K562 (cell line): ENCODE data around the gene BNIP1. TPM values are rescaled to one million over a fixed set of nuclear protein-coding genes. Genes with fewer than 3 reads are reported as not detected.

Experiments
- FOXA1 ChIP-seq: fragments of 450-650 bp; IDR thresholded peaks from 2 replicates; pipeline ENCODE4 v1.6.1; 2016; ENCODE audit warnings: mild to moderate bottlenecking, borderline replicate concordance
- ILF3 ChIP-seq: fragments of 450-650 bp; IDR thresholded peaks from 2 replicates; pipeline ENCODE4 v1.6.1; 2018; ENCODE audit warnings: antibody characterized with exemption, mild to moderate bottlenecking, moderate library complexity, borderline replicate concordance
- IRF2 ChIP-seq: sonication (generic); formaldehyde crosslinking; IDR thresholded peaks from 2 replicates; pipeline ENCODE4 v1.8.1; 2022; ENCODE audit warnings: mild to moderate bottlenecking, missing genetic modification reagents
- NR4A1 ChIP-seq, 2 experiments: fragments of 250-450 bp in 1 of 2; fragments of 450-650 bp in 1 of 2; sonication (Bioruptor Pico) in 1 of 2; IDR thresholded peaks; 2 replicates each; pipeline versions ENCODE4 v1.4.0 to v1.6.1; 2016 to 2020; ENCODE audit warnings: mild to moderate bottlenecking in 2 of 2, missing compliant biosample characterization in 1 of 2, missing genetic modification characterization in 1 of 2, moderate library complexity in 1 of 2
- RBM25 ChIP-seq: fragments of 200-400 bp; formaldehyde crosslinking; IDR thresholded peaks from 2 replicates; pipeline ENCODE4 v1.6.1; 2018; ENCODE audit warnings: low read length, low read depth, moderate library complexity; ENCODE audit not compliant: severe bottlenecking
- TAL1 ChIP-seq: fragments of 450-650 bp; IDR thresholded peaks from 2 replicates; pipeline ENCODE4 v1.6.1; 2016; ENCODE audit warnings: mild to moderate bottlenecking
- ZBTB8A ChIP-seq: fragments of 450-650 bp; IDR thresholded peaks from 2 replicates; pipeline ENCODE4 v1.6.1; 2018; ENCODE audit warnings: mild to moderate bottlenecking, moderate library complexity; ENCODE audit not compliant: partially characterized antibody
- ZFPM2 ChIP-seq: fragments of 250-450 bp; sonication (Bioruptor Pico); IDR thresholded peaks from 2 replicates; pipeline ENCODE4 v1.5.1; 2022; ENCODE audit warnings: mild to moderate bottlenecking
- ZNF551 ChIP-seq: fragments of 250-450 bp; sonication (Bioruptor Pico); IDR thresholded peaks from 2 replicates; pipeline ENCODE4 v1.5.0; 2021; ENCODE audit warnings: mild to moderate bottlenecking, moderate library complexity
- polyA plus RNA-seq, 8 experiments: library from polyadenylated mRNA; depleted of rRNA in 4 of 8; stranded (reverse) in 5 of 8; unstranded in 3 of 8; fragments of >200 nt; fragmentation: Nextera tagmentation in 2 of 8; fragmentation: Illumina TruSeq in 1 of 8; extraction: Ambion mirVana in 2 of 8; extraction: Trizol in 1 of 8; gene quantifications; 2 replicates each; pipeline versions ENCODE4 v1.2.1 to v1.2.3, GENCODE V29; 2011 to 2014; ENCODE audit warnings: inconsistent platforms in 1 of 8, missing spikeins in 1 of 8
- total RNA-seq, 7 experiments: library from RNA; depleted of rRNA in 6 of 7; stranded (reverse); fragments of >200 nt in 6 of 7; fragmentation: Illumina TruSeq in 2 of 7; extraction: Trizol in 2 of 7; gene quantifications; 2 replicates each; pipeline versions ENCODE4 v1.2.1 to v1.2.3, GENCODE V29; 2011 to 2021; ENCODE audit warnings: low replicate concordance in 1 of 7
- TF ChIP-seq, protein P1 (sequence below): fragments of 450-650 bp; IDR thresholded peaks from 2 replicates; pipeline ENCODE4 v1.6.1; 2018; ENCODE audit not compliant: partially characterized antibody
- TF ChIP-seq, protein P2 (sequence below): fragments of 450-650 bp; formaldehyde crosslinking; IDR thresholded peaks from 2 replicates; pipeline ENCODE4 v1.4.0; 2020; ENCODE audit warnings: mild to moderate bottlenecking, moderate library complexity
- TF ChIP-seq, protein P3 (sequence below): fragments of 250-450 bp; sonication (Bioruptor Pico); IDR thresholded peaks from 2 replicates; pipeline ENCODE4 v1.8.0; 2021; ENCODE audit warnings: borderline replicate concordance, mild to moderate bottlenecking, moderate library complexity; ENCODE audit not compliant: poor library complexity, severe bottlenecking
- TF ChIP-seq, protein P4 (sequence below): sonication (generic); formaldehyde crosslinking; IDR thresholded peaks from 2 replicates; pipeline ENCODE4 v1.8.1; 2022; ENCODE audit warnings: missing genetic modification reagents
- TF ChIP-seq, protein P5 (sequence below): fragments of 250-450 bp; sonication (Bioruptor Pico); IDR thresholded peaks from 2 replicates; pipeline ENCODE4 v1.4.0; 2020; ENCODE audit warnings: mild to moderate bottlenecking, moderate library complexity
- TF ChIP-seq, protein P6 (sequence below): fragments of 250-450 bp; sonication (Bioruptor Pico); IDR thresholded peaks from 2 replicates; pipeline ENCODE4 v1.8.0; 2022; ENCODE audit warnings: inconsistent platforms

The BNIP1 gene
- total and polyA plus RNA-seq, 9 of the 15 experiments (the other 6 are each of a cell fraction or from before 2014, with no cell fraction given), result 18.8 to 65.0 (median 26.2) TPM

DNA sequence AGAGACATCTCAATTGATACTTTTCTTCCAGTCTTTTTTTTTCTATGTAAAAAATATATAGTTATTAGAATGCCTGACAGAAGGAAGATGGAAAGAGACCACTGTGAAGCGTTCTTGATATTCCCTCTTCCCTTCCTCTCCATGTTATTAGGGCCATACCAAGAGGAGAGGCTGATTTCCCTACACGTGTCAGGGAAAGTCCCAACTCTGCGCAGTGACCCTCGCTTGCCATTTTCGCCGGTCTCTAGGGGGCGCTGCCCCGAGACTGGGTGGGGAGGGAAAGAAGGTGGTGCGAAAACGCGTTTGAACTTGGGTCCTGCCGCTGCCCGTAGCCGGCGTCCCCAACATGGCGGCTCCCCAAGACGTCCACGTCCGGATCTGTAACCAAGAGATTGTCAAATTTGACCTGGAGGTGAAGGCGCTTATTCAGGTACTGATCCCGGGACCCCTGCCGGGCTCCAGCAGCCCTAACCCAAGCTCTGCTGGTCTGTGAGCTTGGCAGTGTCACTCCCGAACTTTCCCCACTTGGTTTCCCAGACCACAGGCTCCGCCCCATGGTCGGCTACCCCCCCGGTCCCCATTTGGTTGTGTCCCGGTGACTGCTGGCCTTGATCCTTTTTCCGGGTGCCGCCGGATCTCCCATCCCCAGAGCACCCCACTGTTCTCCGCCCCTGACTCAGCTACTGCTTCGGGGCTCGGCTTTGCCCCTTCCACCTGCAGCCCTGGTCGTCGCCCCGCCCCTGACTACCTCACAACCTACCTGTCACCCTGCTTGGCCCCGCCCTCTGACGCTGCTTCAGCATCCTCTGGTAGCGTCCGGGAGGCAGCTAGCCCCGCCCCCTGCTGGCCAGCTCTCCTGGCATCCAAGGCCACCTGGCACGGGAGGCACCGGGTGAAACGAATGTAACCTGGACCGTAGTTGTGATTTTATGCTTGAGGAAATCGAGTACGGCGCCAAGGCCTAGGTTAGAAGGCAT, at the start of gene BNIP1 (continued):
- TF ChIP-seq, protein P1, sequence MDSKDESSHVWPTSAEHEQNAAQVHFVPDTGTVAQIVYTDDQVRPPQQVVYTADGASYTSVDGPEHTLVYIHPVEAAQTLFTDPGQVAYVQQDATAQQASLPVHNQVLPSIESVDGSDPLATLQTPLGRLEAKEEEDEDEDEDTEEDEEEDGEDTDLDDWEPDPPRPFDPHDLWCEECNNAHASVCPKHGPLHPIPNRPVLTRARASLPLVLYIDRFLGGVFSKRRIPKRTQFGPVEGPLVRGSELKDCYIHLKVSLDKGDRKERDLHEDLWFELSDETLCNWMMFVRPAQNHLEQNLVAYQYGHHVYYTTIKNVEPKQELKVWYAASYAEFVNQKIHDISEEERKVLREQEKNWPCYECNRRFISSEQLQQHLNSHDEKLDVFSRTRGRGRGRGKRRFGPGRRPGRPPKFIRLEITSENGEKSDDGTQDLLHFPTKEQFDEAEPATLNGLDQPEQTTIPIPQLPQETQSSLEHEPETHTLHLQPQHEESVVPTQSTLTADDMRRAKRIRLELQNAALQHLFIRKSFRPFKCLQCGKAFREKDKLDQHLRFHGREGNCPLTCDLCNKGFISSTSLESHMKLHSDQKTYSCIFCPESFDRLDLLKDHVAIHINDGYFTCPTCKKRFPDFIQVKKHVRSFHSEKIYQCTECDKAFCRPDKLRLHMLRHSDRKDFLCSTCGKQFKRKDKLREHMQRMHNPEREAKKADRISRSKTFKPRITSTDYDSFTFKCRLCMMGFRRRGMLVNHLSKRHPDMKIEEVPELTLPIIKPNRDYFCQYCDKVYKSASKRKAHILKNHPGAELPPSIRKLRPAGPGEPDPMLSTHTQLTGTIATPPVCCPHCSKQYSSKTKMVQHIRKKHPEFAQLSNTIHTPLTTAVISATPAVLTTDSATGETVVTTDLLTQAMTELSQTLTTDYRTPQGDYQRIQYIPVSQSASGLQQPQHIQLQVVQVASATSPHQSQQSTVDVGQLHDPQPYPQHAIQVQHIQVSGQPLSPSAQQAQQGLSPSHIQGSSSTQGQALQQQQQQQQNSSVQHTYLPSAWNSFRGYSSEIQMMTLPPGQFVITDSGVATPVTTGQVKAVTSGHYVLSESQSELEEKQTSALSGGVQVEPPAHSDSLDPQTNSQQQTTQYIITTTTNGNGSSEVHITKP, result peak; percentile 96
- TF ChIP-seq, protein P2, sequence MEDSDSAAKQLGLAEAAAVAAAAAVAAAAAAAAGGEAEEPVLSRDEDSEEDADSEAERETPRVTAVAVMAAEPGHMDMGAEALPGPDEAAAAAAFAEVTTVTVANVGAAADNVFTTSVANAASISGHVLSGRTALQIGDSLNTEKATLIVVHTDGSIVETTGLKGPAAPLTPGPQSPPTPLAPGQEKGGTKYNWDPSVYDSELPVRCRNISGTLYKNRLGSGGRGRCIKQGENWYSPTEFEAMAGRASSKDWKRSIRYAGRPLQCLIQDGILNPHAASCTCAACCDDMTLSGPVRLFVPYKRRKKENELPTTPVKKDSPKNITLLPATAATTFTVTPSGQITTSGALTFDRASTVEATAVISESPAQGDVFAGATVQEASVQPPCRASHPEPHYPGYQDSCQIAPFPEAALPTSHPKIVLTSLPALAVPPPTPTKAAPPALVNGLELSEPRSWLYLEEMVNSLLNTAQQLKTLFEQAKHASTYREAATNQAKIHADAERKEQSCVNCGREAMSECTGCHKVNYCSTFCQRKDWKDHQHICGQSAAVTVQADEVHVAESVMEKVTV (CRISPR knock-in tag), result peak; percentile 19; the same call in 1 of the 2 replicates
- no peak for TF ChIP-seq ZBTB8A
- no peak for TF ChIP-seq IRF2
- no peak for TF ChIP-seq TAL1
- TF ChIP-seq, protein P3, sequence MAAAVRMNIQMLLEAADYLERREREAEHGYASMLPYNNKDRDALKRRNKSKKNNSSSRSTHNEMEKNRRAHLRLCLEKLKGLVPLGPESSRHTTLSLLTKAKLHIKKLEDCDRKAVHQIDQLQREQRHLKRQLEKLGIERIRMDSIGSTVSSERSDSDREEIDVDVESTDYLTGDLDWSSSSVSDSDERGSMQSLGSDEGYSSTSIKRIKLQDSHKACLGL (CRISPR knock-in tag), result peak; percentile 43
- TF ChIP-seq, protein P4, sequence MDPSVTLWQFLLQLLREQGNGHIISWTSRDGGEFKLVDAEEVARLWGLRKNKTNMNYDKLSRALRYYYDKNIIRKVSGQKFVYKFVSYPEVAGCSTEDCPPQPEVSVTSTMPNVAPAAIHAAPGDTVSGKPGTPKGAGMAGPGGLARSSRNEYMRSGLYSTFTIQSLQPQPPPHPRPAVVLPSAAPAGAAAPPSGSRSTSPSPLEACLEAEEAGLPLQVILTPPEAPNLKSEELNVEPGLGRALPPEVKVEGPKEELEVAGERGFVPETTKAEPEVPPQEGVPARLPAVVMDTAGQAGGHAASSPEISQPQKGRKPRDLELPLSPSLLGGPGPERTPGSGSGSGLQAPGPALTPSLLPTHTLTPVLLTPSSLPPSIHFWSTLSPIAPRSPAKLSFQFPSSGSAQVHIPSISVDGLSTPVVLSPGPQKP, result no peak
- TF ChIP-seq, protein P5, sequence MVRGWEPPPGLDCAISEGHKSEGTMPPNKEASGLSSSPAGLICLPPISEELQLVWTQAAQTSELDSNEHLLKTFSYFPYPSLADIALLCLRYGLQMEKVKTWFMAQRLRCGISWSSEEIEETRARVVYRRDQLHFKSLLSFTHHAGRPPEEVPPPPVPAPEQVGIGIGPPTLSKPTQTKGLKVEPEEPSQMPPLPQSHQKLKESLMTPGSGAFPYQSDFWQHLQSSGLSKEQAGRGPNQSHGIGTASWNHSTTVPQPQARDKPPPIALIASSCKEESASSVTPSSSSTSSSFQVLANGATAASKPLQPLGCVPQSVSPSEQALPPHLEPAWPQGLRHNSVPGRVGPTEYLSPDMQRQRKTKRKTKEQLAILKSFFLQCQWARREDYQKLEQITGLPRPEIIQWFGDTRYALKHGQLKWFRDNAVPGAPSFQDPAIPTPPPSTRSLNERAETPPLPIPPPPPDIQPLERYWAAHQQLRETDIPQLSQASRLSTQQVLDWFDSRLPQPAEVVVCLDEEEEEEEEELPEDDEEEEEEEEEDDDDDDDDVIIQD (CRISPR knock-in tag), result no peak
- TF ChIP-seq ZNF551 (CRISPR knock-in tag), result no peak
- TF ChIP-seq NR4A1 (CRISPR knock-in tag; IDR thresholded peaks at IDR 0.05), result no peak
- no peak for TF ChIP-seq NR4A1 (tag; IDR thresholded peaks at IDR 0.05)
- no peak for TF ChIP-seq FOXA1
- TF ChIP-seq, protein P6, sequence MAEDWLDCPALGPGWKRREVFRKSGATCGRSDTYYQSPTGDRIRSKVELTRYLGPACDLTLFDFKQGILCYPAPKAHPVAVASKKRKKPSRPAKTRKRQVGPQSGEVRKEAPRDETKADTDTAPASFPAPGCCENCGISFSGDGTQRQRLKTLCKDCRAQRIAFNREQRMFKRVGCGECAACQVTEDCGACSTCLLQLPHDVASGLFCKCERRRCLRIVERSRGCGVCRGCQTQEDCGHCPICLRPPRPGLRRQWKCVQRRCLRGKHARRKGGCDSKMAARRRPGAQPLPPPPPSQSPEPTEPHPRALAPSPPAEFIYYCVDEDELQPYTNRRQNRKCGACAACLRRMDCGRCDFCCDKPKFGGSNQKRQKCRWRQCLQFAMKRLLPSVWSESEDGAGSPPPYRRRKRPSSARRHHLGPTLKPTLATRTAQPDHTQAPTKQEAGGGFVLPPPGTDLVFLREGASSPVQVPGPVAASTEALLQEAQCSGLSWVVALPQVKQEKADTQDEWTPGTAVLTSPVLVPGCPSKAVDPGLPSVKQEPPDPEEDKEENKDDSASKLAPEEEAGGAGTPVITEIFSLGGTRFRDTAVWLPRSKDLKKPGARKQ (CRISPR knock-in tag), result no peak
- no peak for TF ChIP-seq RBM25
- TF ChIP-seq ZFPM2 (CRISPR knock-in tag), result no peak
- TF ChIP-seq ILF3, result peak; percentile 33; the same call in 1 of the 2 replicates
